NCI-H2081 treated with DMSO at 0.1 percent for 48 hours (cell line): ENCODE data around the gene HOGA1.
A peak's percentile ranks its signal among the peaks of the same experiment; 100 is the strongest.
"Not testable (repeated sequence)": the region's sequence is repeated elsewhere in the genome, so short reads cannot be mapped to it uniquely, and the experiment has no call there.

Experiments used
- DNase-seq: peaks from one replicate; lab custom pipeline; 2025; lab: John Stamatoyannopoulos, UW

HOGA1 gene

GRCh38 chr10:97555541-97555940, 28.6 kb upstream of the HOGA1 start:
- DNase-seq: not testable (repeated sequence)

- not testable (repeated sequence) for DNase-seq
Measured at GRCh38 chr10:97560731-97561381, 23.3 kb upstream of the HOGA1 start.

- DNase-seq: not testable (repeated sequence)
Measured at GRCh38 chr10:97561386-97562077, 22.7 kb upstream of the HOGA1 start.

GRCh38 chr10:97562329-97562728, 21.9 kb upstream of the HOGA1 start:
- not testable (repeated sequence) for DNase-seq

- no peak for DNase-seq
Measured at GRCh38 chr10:97563337-97563736, 20.9 kb upstream of the HOGA1 start.

GRCh38 chr10:97564776-97565175, 19.4 kb upstream of the HOGA1 start:
- no peak for DNase-seq

- no peak for DNase-seq
Measured at GRCh38 chr10:97566336-97566996, 17.7 kb upstream of the HOGA1 start.

- no peak for DNase-seq
Measured at GRCh38 chr10:97567891-97568290, 16.3 kb upstream of the HOGA1 start.

GRCh38 chr10:97570146-97570788, 13.9 kb upstream of the HOGA1 start:
- DNase-seq: no peak

GRCh38 chr10:97570789-97571471, 13.3 kb upstream of the HOGA1 start:
- no peak for DNase-seq

GRCh38 chr10:97571622-97572021, 12.6 kb upstream of the HOGA1 start:
- DNase-seq: no peak

GRCh38 chr10:97572214-97572989, 11.8 kb upstream of the HOGA1 start, which contains the start of gene ANKRD2:
ANKRD2 (plus strand) TSS chr10:97572779; CDS start chr10:97572789, 10 bp downstream.
- no peak for DNase-seq

- no peak for DNase-seq
Measured at GRCh38 chr10:97573021-97573420, 11.2 kb upstream of the HOGA1 start.

GRCh38 chr10:97573672-97574071, 10.5 kb upstream of the HOGA1 start:
- DNase-seq: no peak

GRCh38 chr10:97574374-97575126, 9.6 kb upstream of the HOGA1 start:
- peak; percentile 2 for DNase-seq

- no peak for DNase-seq
Measured at GRCh38 chr10:97575127-97575668, 9.0 kb upstream of the HOGA1 start.

- DNase-seq: not testable (repeated sequence)
Measured at GRCh38 chr10:97576487-97576886, 7.7 kb upstream of the HOGA1 start.

GRCh38 chr10:97577701-97578100, 6.5 kb upstream of the HOGA1 start:
- no peak for DNase-seq

GRCh38 chr10:97578171-97578844, 5.9 kb upstream of the HOGA1 start:
- no peak for DNase-seq
